Astrocyte of the spinal cord (primary cell): ENCODE results near the gene PDGFRB.

Experiments
- DNase-seq: peaks from one replicate; pipeline ENCODE4 v3.0.0; 2011; ENCODE audit warnings: low read depth, low spot score
- H3K4me3 ChIP-seq: 2 replicates; pipeline ENCODE4 v1.5.1; 2011; ENCODE audit warnings: low read depth, mild to moderate bottlenecking, low read length, moderate library complexity
- in situ Hi-C: cut with HindIII; loops from 2 replicates; pipeline ENCODE4 v1.10.0; 2017; ENCODE audit warnings: low sequenced_read_pairs
- TF ChIP-seq, protein P1 (sequence below): IDR thresholded peaks from 2 replicates; pipeline ENCODE4 v1.5.1; 2012; ENCODE audit warnings: low read depth, mild to moderate bottlenecking, low read length, inconsistent platforms

PDGFRB gene

DNA sequence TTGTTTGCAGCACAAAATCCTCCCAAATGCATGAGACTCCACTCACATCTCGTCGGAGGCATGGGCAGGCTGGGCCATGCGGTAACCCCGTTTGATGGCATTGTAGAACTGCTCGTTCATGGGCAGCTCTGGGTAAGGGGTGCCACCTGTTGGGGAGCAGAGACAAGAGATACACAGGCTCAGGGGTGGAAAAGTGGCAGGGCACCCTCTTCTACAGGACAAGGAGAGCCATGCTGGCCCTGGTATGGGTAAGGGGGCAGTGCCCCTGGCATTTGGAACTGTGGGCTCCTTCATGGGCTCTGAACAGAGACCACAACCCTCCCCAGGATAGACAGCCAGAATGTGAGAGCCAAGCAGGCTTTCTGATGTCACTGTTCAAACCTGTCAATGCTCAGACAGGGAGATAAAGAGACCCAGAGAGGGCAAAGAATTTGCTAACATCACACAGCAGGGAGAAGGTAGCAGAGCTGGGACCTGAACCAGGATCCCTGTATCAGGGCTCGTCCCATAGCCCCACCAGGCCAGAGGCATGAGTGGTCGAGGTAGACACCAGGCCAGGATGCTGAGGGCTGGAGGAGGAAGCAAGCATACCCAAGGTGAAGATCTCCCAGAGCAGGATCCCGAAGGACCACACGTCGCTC is 36.1 kb downstream of the PDGFRB start:
- H3K4me3 ChIP-seq, result no peak overlapping the region
- TF ChIP-seq, protein P1, sequence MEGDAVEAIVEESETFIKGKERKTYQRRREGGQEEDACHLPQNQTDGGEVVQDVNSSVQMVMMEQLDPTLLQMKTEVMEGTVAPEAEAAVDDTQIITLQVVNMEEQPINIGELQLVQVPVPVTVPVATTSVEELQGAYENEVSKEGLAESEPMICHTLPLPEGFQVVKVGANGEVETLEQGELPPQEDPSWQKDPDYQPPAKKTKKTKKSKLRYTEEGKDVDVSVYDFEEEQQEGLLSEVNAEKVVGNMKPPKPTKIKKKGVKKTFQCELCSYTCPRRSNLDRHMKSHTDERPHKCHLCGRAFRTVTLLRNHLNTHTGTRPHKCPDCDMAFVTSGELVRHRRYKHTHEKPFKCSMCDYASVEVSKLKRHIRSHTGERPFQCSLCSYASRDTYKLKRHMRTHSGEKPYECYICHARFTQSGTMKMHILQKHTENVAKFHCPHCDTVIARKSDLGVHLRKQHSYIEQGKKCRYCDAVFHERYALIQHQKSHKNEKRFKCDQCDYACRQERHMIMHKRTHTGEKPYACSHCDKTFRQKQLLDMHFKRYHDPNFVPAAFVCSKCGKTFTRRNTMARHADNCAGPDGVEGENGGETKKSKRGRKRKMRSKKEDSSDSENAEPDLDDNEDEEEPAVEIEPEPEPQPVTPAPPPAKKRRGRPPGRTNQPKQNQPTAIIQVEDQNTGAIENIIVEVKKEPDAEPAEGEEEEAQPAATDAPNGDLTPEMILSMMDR, result no peak
- DNase-seq, result no peak
- in situ Hi-C loops, result no loop called here

DNA sequence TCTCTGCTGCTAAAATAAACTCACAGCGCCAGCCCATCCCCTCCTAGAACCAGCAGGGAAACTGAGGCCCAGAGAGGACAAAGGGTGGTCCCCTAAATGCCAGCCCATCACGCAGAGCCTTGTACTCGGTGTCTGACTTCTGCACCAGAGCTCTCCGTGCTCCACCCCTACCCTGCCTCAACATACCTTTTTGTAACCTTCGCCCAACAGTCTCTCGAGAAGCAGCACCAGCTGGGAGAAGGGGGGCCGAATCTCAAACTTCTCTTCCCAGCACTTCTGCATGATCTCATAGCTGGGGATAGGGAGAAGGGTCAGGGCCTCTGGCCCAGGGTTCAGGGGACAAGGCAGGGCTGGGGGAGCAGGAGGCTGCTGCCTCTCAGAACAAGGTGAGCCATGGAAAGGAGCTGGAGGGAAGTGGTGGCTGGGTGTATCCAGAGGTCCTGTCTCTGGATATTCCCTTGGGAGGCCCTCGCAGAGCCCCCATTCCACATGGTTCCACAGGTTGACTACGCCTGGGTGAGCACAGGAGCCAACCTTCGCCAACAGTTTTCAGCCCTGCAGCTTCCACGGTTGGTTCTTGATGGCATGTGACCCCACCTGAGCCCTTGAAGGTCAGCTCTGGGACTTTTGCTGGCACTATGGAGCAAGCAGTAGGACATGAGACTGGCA is 37.0 kb downstream of the PDGFRB start:
- TF ChIP-seq, protein P1, result no peak
- in situ Hi-C loops, result no loop called here
- no peak for DNase-seq
- no peak overlapping the region for H3K4me3 ChIP-seq

DNA sequence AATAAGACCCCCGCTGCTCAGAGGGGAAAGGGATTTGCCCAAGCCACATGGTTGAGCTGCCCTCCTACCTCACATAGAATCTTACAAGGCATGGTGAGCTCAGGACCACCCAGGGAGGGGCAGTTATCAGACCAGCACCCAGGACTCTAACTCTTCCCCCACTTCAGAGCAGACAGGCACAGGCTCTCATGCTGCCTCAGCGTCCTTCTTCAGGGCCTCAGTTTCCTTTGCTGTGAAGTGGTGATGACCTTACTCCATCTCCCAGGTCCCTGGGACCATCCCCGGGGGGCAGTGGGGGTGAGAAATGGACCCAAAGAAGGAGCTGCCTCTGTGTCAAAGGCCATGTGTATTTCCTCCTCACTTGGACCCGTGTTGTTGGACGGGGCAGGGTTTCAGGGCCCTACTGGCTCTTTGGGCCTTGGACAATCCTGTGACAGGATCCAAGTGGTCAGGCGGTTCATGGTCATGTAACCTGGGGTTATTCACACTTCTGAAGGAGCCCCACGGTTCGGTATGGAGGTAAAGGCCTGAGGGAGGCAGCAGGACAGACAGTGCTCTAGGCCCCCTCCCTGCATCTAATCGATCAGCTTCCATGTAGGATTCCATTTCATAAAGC is 37.6 kb downstream of the PDGFRB start:
- H3K4me3 ChIP-seq, result no peak overlapping the region
- TF ChIP-seq, protein P1, result no peak
- in situ Hi-C loops, result no loop called here
- no peak for DNase-seq

DNA sequence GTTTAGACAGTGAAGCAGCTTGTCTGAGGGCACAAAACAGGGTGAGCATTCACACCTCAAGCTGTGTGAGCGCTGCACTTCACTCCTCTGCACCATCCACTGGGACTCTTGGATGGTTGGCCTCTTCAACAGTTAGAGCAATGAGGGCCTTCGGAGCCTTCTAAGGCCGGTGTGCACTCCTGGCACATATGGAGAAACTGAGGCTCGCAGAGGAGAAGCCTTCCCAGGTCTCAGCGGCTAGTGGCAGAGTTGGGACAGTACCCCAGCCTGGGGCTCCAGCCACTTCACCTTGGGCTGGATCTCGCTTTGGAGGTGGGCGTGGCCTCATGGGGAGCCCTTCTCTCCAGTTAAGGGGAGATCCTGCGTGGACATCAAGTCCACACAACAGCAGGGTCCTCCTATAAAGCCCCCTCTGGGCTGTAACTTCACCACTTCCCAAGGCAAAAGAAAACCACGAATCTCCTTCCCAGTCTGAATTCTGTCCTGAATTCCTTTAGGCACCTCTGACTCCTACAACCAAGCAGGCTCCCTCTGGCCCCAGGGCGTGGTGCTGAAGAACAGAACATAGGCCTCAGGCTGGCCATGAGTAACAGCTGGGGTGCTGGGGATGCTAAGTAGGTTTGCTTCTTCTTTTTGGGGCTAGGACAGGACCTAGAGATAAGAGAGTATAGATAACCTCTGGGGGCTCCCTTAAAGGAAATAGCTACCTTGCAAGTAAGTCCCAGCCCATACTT is 38.8 kb downstream of the PDGFRB start:
- TF ChIP-seq, protein P1, result no peak
- in situ Hi-C loops, result no loop called here
- DNase-seq, result no peak
- H3K4me3 ChIP-seq, result no peak overlapping the region

DNA sequence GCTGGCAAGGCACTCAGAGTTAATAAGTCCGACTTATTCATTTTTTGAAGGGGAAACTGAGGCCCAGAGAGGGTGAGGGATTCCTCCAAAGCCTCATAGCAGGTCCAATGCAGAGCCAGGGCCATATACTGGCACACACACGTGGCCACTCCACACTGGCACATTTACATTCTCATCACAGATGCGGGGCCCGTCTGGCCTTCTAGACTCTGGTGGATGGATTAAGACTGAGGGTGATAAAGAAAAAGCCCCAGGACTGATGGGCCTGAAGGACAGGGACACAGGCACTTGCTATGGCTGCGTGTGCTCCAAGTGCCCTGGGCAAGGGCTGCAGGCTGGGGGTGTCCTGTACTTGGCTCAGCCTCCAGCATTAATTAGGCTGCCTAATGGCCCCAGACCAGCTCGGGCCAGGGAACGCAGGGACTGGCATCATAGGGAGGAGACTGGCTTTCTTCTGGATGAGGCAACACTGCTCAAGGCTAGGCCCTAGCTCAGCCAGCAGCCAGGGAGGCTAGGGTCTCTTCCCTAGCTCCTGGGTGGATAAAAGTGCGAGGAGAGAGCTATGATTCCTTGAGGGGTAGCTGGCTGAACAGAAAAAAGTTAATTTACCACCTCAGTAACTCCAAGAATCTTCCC is 40.8 kb downstream of the PDGFRB start:
- in situ Hi-C loops, result no loop called here

More for the DNA sequence above, 40.8 kb downstream of the PDGFRB start:
- no peak for DNase-seq
- H3K4me3 ChIP-seq, result no peak overlapping the region
- TF ChIP-seq, protein P1, result no peak
